GM23248 (cell line): Measurements from ENCODE around the gene TRIM27. TPM values are rescaled to one million over a fixed set of nuclear protein-coding genes. Genes with fewer than 3 reads are reported as not detected.
"Not testable (repeated sequence)": the region's sequence is repeated elsewhere in the genome, so short reads cannot be mapped to it uniquely, and the experiment has no call there.

Source experiments
- DNase-seq: peaks from one replicate; pipeline ENCODE4 v3.0.0-alpha.2; 2015
- H2AFZ ChIP-seq: fragments of 200-600 bp; sonication (generic); 2 replicates; pipeline ENCODE4 v1.6.1; 2016; ENCODE audit warnings: antibody characterized with exemption
- H3F3A ChIP-seq: fragments of 200-600 bp; sonication (generic); 2 replicates; pipeline ENCODE4 v1.6.1; 2016; ENCODE audit warnings: mild to moderate bottlenecking, antibody characterized with exemption, mixed run types; ENCODE audit not compliant: insufficient read depth
- H3K27ac ChIP-seq: fragments of 200-600 bp; sonication (generic); 2 replicates; pipeline ENCODE4 v1.5.1; 2016; ENCODE audit warnings: mild to moderate bottlenecking
- H3K27me3 ChIP-seq: fragments of 200-600 bp; sonication (generic); replicated peaks from 2 replicates; pipeline ENCODE4 v1.6.1; 2016; ENCODE audit warnings: mild to moderate bottlenecking; ENCODE audit not compliant: insufficient read depth
- H3K36me3 ChIP-seq: fragments of 200-600 bp; sonication (generic); 2 replicates; pipeline ENCODE4 v1.6.1; 2016; ENCODE audit warnings: low read depth, mild to moderate bottlenecking
- H3K4me1 ChIP-seq: fragments of 200-600 bp; sonication (generic); 2 replicates; pipeline ENCODE4 v1.6.1; 2016; ENCODE audit warnings: mild to moderate bottlenecking; ENCODE audit not compliant: insufficient read depth
- H3K4me2 ChIP-seq: fragments of 200-600 bp; sonication (generic); one replicate; pipeline ENCODE4 v1.6.1; 2016; ENCODE audit warnings: mild to moderate bottlenecking; ENCODE audit not compliant: unreplicated experiment
- H3K4me3 ChIP-seq: fragments of 200-600 bp; sonication (generic); 2 replicates; pipeline ENCODE4 v1.5.1; 2016; ENCODE audit warnings: mild to moderate bottlenecking
- H3K79me2 ChIP-seq: fragments of 200-600 bp; sonication (generic); 2 replicates; pipeline ENCODE4 v1.6.1; 2016; ENCODE audit warnings: mild to moderate bottlenecking; ENCODE audit not compliant: insufficient read depth
- H3K9ac ChIP-seq: fragments of 200-600 bp; sonication (generic); 2 replicates; pipeline ENCODE4 v1.6.1; 2016; ENCODE audit warnings: mild to moderate bottlenecking
- H3K9me2 ChIP-seq: fragments of 200-600 bp; sonication (generic); 2 replicates; pipeline ENCODE4 v1.6.1; 2016; ENCODE audit warnings: mixed run types, mild to moderate bottlenecking, moderate library complexity; ENCODE audit not compliant: insufficient read depth
- H3K9me3 ChIP-seq: fragments of 200-600 bp; sonication (generic); one replicate; pipeline ENCODE4 v1.6.1; 2017; ENCODE audit warnings: low read depth
- H4K20me1 ChIP-seq: fragments of 200-600 bp; sonication (generic); 2 replicates; pipeline ENCODE4 v1.6.0; 2016; ENCODE audit not compliant: insufficient read depth
- EZH2 ChIP-seq: fragments of 200-600 bp; sonication (generic); IDR thresholded peaks from 2 replicates; pipeline ENCODE4 v1.6.1; 2018; ENCODE audit warnings: antibody characterized with exemption, mild to moderate bottlenecking; ENCODE audit not compliant: insufficient read depth, poor library complexity, severe bottlenecking
- EZH2phosphoT487 ChIP-seq: fragments of 200-600 bp; sonication (generic); IDR thresholded peaks from 2 replicates; pipeline ENCODE4 v1.6.1; 2018; ENCODE audit warnings: antibody characterized with exemption, moderate library complexity, mild to moderate bottlenecking, low read depth; ENCODE audit not compliant: insufficient read depth
- WGBS, 2 experiments: methylation state at CpG; one replicate each; pipeline ENCODE4 v1.1.6; 2015 to 2017; ENCODE audit warnings: low lambda C conversion rate in 2 of 2, low coverage in 1 of 2; ENCODE audit errors: missing lambda C conversion rate in 2 of 2; 5-methylcytosine and 5-hydroxymethylcytosine counted together
- in situ Hi-C: fragments of 300-500 bp; cut with MboI; formaldehyde crosslinking; loops from 2 replicates; pipeline ENCODE4 v1.15.0; 2020
- polyA plus RNA-seq: library from polyadenylated mRNA; unstranded; fragments of >200 nt; fragmentation: Nextera tagmentation; extraction: Ambion mirVana; gene quantifications from 2 replicates; pipeline ENCODE4 v1.2.1, GENCODE V29; 2016
- total RNA-seq: library from RNA; depleted of rRNA; stranded (reverse); fragments of >200 nt; shearing (Covaris generic); gene quantifications from 2 replicates; pipeline ENCODE4 v1.2.3, GENCODE V29; 2014

The TRIM27 gene
- total and polyA plus RNA-seq, 2 experiments from 2014 or later = 40.2 to 67.7 TPM

DNA sequence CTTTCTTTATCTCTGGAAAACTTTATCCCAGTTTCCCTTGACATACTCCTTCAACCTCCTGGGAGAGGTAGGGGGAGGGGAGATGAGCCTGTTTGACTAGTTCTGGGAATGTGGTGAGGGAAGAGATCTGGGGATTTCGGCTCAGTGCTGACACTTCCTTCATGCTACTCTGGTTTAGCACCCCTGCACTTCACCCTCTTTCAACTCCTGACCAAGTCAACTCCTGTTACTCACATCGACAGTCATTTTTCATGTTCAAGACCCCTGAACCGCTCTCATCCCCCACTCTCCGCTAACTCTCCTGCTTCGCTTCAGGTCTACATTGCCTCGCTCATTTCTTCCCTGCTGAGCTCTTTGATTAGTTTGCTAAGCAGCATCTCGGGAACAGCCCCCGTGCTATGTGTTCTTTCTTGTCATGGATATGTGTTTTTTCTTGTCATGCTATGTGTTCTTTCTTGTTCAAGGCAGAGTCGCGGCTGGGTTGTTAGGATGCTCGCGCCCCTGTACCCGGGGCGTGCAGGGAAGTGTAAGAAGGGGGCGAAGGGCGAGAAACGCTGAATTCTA lies 16.6 kb upstream of the TRIM27 start:
- in situ Hi-C loops = no loop called here
- Histone ChIP-seq H3F3A (peaks cover 37% of the 10 kb centered on the region), H3K9ac (peak overlapping the region; percentile 75), H3K9me3 (no peaks in the 10 kb centered on the region), H3K36me3 (no peaks in the 10 kb centered on the region), H4K20me1 (no peaks in the 10 kb centered on the region), H3K4me3 (peak overlapping the region; percentile 94), H3K4me2 (peak overlapping the region; percentile 92), H3K27me3 (no peaks in the 10 kb centered on the region), H3K79me2 (no peaks in the 10 kb centered on the region), H2AFZ (peak overlapping the region; percentile 98), H3K9me2 (no peaks in the 10 kb centered on the region), H3K27ac (peak overlapping the region; percentile 59), H3K4me1 (no peaks in the 10 kb centered on the region)
- TF ChIP-seq EZH2 (no peak), EZH2phosphoT487 (no peak)
- no peak for DNase-seq
- 2% methylated on average over 17 of the region's 17 CpGs for WGBS, 2 experiments

DNA sequence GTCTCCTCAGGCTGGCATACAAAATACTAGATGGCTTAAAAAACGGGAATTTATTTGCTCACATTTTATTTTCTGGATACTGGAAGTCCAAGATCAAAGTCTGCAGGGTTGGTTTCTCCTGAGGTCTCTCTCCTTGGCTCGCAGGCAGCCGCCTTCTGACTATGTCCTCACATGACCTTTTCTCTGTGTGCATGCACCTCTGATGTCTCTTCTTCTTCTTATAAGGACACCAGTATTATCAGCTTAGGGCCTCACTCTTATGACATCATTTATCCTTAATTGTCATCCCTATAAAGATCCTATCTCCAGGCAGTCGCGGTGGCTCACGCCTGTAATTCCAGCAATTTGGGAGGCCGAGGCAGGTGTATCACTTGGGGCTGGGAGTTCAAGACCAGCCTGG lies 9.3 kb upstream of the TRIM27 start:
- H3K27ac ChIP-seq = no peak overlapping the region

DNA sequence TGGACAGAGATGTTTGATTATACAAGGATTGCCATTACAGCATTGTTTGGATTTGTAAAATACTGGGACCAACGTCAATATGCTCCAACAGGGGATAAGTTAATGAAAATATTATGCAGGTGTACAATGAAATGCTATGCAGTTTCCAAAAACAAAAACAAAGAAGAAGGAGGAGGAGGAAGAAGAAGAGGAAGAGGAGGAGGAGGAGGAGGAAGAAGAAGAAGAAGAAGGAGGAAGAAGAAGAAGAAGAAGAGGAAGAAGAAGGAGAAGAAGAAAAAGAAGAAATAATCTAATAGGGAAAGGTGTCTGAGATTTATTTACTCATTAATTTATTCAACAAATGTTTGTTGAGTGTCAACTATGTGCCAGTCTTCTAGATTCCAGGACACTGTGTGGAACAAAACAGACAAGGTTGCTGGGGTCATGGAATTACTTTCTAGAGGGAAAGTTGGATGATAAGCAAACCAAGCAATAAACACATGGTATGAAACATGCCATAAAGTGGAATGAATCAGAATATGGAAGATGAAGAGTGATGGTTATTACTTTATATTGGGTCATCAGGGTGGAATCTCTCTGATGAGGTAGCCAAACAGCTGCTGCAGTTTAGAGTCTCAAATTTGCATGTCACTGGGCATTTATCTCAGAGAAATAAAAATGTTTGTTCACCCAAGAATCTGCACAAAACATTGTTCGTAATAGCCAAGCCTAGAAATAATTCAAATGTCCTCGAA lies 6.3 kb upstream of the TRIM27 start:
- Histone ChIP-seq H3F3A (no peaks in the 10 kb centered on the region), H3K4me1 (no peaks in the 10 kb centered on the region), H3K79me2 (no peaks in the 10 kb centered on the region), H3K9ac (no peak overlapping the region), H4K20me1 (no peaks in the 10 kb centered on the region), H3K27me3 (no peaks in the 10 kb centered on the region), H3K27ac (no peak overlapping the region), H3K36me3 (no peaks in the 10 kb centered on the region), H2AFZ (no peak overlapping the region), H3K4me3 (no peak overlapping the region), H3K9me2 (no peaks in the 10 kb centered on the region), H3K4me2 (no peak overlapping the region), H3K9me3 (no peaks in the 10 kb centered on the region)
- TF ChIP-seq EZH2phosphoT487 = no peak
- no peak for TF ChIP-seq EZH2
- in situ Hi-C loops = no loop called here
- peak; percentile 29 for DNase-seq
- WGBS, 2 experiments = 1 to 5% methylated on average over 3 of the region's 3 CpGs

More for the DNA sequence above, 9.3 kb upstream of the TRIM27 start:
- Histone ChIP-seq H3K4me3 (no peak overlapping the region), H3K79me2 (no peaks in the 10 kb centered on the region), H3K9ac (no peak overlapping the region), H4K20me1 (no peaks in the 10 kb centered on the region), H3K9me2 (no peaks in the 10 kb centered on the region), H3K4me1 (no peaks in the 10 kb centered on the region), H3K4me2 (no peak overlapping the region), H3F3A (no peaks in the 10 kb centered on the region), H2AFZ (no peak overlapping the region), H3K36me3 (no peaks in the 10 kb centered on the region), H3K27me3 (no peaks in the 10 kb centered on the region), H3K9me3 (no peaks in the 10 kb centered on the region)
- in situ Hi-C loops = no loop called here
- 70 to 78% methylated on average over 7 of the region's 7 CpGs for WGBS, 2 experiments
- DNase-seq = no peak
- TF ChIP-seq EZH2phosphoT487 = no peak
- no peak for TF ChIP-seq EZH2

DNA sequence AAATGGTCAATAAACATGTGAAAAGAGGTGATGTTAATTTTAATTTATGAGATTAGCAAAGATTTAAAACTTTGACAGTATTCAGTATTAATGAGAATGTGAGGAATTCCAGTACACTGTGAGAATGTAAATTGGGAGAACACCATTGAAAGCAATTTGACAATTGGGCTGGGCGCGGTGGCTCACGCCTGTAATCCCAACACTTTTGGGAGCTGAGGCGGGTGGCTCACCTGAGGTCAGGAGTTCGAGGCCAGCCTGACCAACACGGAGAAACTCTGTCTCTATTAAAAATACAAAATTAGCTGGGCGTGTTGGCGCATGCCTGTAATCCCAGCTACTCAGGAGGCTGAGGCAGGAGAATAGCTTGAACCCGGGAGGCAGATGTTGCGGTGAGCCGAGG lies 5.6 kb upstream of the TRIM27 start:
- DNase-seq, H3K27me3 ChIP-seq, H3K4me2 ChIP-seq, H3K36me3 ChIP-seq, H3K79me2 ChIP-seq, H3F3A ChIP-seq, H3K9me2 ChIP-seq, H3K9me3 ChIP-seq, H3K27ac ChIP-seq, H3K4me3 ChIP-seq, in situ Hi-C loops, H3K4me1 ChIP-seq, H3K9ac ChIP-seq, H2AFZ ChIP-seq, H4K20me1 ChIP-seq: not testable (repeated sequence)
- WGBS, 2 experiments = 88 to 89% methylated on average over 8 to 11 of the region's 11 CpGs
